GM18505 (cell line): ENCODE data around the gene RP9.

Experiments used
- ATAC-seq: cut with Tn5 transposase; IDR thresholded peaks from one replicate; pipeline ENCODE4 v1.9.1; 2021; ENCODE audit not compliant: unreplicated experiment
- POLR2A ChIP-seq: IDR thresholded peaks from 4 replicates; pipeline ENCODE4 v1.6.1; 2011; ENCODE audit warnings: borderline replicate concordance; ENCODE audit not compliant: insufficient read depth, insufficient read length; ENCODE audit errors: extremely low read depth

Gene RP9

DNA sequence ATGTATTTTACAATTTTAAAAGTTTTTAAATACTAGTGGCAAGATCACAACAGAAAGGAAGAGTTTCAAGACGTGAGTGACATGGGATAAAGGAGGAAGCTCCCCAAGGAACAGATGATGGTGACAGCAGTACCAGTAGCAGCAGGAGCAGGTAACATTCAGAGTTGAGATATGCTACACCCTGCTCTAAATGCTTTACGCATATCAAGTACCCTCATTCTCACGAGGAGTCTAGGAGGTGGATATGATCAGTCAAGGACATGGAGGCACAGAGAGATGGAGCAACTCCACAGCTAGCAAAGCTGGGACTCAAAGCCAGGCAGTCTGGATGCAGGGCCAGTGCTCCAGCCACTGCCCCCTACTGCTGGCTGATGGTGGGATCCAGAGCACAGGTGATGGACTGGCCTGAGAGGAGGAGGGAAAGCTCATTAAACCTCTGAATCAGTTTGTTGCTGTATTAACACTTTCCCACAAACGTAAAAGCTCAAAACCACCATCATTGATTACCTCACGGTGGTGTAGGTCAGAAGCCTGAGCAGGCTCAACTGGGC is 17.5 kb downstream of the RP9 start:
- no peak for TF ChIP-seq POLR2A
- no peak for ATAC-seq

DNA sequence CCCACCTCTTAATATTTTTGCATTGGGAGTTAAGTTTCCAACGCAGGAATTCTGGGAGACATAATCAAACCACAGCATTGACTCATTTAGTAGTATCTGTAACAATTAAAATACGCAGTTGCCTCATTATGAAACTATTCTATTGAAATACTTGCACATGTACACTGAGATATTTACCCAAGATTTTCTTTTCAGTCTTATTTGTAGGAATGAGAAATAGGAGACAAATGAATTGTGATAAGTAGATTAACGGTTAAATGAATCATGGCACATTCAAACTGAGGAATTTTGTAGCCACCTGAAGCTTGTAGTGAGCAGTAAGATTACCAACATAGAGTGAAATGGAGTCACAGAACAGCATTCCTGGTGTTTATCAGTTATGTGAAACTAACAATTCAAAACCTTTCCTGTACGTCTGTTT is 18.1 kb downstream of the RP9 start:
- no peak for TF ChIP-seq POLR2A
- ATAC-seq: no peak

DNA sequence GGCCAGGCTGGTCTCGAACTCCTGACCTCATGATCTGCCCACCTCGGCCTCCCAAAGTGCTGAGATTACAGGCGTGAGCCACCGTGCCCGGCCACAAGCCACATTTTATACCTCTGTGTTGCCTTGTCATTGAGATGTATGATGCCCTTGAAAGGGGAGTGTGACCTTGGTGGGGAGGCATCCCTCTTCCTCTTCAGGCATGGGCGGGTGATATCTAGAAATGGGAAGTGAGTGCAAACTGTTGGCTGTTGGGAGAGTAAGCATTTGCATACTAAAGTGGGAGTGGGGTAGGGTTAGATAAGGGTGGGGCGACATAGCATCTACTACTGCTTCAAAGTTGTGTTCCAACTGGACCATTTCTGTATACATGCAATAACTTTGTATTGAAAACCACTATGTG is 20.1 kb downstream of the RP9 start:
- ATAC-seq: no peak
- TF ChIP-seq POLR2A: no peak

DNA sequence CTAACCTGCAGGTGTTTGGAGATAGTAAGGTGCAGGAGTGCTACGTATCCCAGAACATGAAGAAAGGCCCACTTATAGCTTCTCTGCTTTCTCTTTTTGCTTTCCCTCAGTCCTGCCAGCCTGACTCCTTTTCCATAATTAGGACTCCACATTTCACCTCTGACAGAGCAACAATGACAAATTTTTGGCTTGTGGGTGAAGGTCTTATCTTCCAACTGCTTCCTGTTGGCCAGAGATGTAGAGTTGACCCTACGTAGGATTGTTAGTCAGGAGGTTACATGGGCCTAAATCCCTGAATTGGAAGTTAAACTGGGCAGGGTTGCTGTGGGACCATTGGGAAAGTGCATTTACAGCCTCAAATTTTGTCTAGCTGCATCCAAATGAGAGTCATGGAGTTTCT is 21.3 kb downstream of the RP9 start:
- TF ChIP-seq POLR2A: no peak
- no peak for ATAC-seq

DNA sequence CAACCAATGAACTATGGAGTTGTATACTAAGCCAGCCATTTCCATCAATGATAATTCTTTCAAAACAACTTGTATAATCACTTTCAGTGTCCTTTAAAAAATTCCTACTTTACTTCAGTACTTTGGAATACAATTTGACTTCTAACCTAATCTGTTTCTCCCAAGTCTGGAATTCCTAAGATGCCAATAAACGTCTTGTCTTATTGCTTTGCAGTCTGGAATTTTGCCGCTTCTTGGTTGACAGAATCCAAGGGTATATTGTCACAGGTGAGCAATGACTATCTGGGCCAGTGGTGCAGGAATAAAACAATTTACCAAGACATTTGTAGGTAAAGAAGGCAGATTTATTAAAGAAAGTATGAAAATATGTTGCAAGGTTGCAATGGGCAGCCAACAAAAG is 21.8 kb downstream of the RP9 start:
- ATAC-seq: no peak
- no peak for TF ChIP-seq POLR2A

DNA sequence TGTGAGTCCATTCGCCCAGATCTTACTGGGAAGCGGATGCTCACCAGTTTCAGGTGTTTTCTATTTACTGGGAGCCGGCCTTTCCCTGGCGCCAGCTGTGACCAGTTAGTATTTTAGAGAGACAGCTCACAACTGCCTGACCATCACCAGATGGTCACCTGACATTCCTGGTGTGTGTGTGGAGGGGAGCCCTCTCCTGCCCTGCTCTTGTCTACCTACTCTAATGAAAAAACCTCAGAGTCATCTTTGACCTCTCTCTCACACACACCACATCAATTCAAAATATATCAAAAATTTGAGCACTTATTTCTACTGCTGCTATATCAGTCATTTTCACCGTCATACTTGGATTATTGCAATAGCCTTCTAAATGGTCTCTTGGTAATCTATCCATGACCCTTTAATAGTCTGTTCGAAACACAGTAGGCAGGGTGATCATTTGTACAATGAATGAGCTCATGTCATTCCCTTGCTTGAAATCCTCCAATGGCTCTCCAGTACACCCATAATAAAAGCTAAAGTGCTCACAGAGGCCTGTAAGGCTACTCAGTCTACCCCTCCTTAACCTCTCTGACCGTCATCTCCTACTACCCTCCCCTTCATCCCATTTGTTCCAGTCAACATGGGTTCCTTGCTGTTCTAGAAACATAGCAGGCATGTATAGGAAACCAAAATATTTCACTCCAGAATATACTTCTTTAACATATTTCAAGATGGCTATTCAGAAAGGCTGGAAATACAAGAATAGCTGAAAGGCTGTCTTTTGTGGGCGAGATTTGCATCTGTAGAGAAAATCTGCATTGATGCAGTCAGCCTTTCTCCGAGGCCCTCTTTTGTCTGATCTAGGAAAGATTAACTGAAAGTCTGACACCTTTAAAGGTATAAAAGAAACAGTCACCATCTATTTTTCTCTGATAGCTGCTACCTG is 29.2 kb downstream of the RP9 start:
- TF ChIP-seq POLR2A: no peak

DNA sequence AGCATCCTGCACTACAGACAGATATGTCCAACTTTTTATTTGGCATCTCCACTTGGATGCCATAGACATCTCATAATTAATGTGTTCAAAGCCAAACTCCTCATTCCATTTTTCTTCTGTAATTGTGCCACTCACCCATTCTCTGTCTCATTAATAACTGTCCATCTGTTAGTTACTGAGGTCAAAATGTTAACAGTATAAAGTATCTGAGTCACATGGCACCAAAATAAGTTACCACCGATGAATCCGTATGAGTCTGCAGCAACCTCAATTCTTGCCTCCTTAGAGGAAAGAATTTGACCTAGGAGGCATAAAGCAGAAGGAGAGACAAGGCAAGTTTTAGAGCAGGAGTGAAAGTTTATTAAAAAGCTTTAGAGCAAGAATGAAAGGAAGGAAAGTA is 30.1 kb downstream of the RP9 start:
- ATAC-seq: no peak
- no peak for TF ChIP-seq POLR2A

More for the DNA sequence above, 29.2 kb downstream of the RP9 start:
- no peak for ATAC-seq

DNA sequence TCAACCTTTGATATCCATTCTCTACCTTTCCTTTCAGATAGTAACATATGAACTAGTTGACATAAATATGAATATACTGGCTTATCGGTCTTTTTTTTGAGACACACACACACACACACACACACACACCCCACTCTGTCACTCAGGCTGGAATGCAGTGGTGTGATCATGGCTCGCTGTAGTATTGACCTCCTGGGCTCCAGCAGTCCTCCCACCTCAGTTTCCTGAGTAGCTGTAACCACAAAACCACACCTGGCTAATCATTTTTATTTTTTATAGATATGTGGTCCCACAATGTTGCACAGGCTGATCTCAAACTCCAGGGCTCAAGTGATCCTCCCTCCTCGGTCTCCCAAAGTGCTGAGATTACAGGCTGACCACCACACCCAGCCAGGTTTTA is 32.5 kb downstream of the RP9 start:
- no peak for ATAC-seq
- TF ChIP-seq POLR2A: no peak

DNA sequence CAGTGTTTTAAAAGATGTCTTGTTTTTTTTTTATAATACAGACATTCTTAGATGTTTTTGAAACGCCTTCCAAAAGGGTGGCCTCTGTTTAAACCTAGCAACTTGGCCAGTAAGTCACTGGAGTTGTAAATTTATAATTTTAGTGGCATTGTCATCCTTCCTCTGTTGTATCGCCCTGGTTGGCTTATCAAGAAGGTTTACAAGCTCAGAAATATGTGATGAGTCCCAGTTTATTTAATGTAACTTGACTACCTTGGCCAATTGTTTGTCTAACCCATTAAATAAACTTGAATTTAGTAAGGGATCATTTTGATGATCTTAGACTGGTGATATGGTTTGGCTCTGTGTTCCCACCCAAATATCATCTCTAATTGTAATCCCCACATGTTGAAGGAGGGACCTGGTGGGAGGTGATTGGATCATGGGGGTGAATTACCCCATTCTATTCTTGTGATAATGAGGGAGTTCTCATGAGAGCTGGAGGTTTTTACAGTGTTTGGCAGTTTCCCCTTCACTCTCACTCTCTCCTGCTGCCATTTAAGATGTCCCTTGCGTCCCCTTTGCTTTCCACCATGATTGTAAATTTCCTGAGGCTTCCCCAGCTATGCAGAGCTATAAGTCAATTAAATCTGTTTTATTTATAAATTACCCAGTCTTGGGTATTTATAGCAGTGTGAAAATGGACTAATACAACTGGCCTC is 33.2 kb downstream of the RP9 start:
- no peak for ATAC-seq
- TF ChIP-seq POLR2A: no peak

DNA sequence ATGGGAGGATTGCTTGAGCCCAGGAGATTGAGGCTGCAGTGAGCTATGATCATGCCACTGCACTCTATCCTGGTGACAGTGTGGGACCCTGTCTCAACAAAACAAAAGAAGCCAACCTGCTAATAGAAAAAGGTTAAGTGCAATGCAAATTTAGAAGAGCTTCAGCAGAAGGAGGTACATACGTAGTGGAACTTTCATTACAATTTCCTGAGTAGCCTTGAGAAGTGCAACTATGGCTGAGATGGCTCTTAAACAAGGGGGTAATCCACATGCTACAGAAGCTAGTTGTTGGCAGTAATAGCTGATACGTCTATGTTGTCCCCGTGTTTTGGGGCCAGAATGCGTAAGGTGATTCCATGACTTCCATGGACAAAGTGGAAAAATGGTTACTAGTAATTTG is 36.0 kb downstream of the RP9 start:
- no peak for ATAC-seq
- TF ChIP-seq POLR2A: no peak

DNA sequence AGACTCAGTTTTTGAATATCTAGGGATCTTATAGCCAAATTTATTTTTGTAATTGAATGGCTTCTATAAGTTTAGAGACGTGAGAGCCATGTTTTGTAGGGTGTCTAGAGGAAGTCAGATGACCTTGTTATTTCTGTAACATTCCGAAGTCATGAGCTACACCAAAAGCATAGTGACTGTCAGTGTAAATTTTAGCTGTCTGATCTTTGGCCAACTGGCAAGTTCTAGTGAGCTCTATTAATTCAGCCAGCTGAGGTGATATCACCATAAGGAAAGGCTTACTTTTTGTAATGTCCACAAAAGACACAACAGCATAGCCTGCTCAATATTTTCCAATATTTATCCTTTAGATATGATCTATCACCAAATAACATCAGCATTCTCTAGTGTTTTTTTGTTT is 36.7 kb downstream of the RP9 start:
- ATAC-seq: no peak
- no peak for TF ChIP-seq POLR2A

DNA sequence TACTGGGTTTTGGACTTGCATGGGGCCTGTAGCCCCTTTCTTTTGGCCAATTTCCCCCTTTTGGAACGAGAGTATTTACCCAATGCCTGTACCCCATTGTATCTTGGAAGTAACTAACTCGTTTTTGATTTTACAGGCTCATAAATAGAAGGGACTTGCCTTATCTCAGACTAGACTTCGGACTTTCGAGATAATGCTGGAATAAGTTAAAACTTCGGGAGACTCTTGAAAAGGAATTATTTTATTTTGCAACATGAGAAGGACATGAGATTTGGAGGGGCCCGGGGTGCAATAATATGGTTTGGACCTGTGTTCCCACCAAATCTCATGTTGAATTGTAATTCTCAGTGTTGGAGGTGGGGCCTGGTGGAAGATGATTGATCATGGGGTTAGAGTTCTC is 38.4 kb downstream of the RP9 start:
- no peak for ATAC-seq
- no peak for TF ChIP-seq POLR2A

DNA sequence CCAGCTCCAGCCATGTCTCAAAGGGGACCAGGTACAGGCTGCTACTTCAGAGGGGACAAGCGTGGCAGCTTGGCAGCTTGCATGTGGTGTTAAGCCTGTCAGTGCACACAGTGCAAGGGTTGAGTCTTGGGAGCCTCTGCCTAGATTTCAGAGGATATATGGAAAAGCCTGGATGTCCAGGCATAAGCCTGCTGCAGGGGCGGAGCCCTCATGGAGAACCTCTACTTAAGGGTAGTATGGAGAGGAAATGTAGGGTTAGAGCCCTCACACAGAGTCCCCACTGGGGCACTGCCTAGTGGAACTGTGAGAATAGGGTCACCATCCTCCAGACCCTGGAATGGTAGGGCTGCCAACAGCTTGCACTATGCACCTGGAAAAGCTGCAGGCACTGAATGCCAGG is 38.9 kb downstream of the RP9 start:
- TF ChIP-seq POLR2A: no peak
- no peak for ATAC-seq

DNA sequence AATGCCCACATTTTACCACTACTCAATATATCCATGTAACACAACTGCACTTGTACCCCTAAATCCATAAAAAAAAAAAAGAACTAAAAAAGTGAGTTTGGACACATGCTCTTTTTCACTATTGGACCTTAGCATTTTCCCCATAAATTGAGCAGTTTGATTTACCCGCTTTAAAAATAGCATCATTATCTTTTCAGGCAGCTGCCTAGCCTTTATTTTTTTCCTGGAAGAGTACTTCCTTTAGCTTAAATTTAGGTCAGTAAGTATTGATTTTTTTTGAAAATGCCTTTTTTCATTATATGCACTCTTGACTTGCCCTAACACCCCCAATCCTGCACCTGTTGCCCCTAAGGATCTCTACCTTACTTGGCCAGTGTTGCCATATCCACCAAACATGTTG is 41.3 kb downstream of the RP9 start:
- no peak for ATAC-seq
- no peak for TF ChIP-seq POLR2A
